ENCODE results near the gene PRKAB2.

The PRKAB2 gene

DNA sequence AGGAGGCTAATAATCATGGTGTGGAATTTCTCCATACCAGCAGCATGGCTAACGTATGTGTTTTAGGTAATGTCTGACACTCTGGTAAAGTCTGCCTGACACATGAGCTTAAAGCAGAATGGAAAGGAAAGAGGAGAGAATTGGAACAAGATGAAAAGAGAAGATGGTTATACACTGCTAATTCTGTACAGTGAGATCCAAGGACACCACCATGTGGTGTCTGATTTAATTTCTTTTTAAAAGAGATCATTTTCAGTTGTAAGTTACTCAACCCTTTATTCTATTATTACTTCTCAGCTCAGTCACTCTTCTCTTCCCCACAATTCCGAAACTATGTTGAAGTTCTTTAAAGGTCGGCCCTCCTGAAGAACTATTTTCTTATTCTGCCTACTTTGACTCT lies 15.6 kb downstream of the PRKAB2 start:
- no peak overlapping the region for H3K9ac ChIP-seq (ENCODE audit: low read length)
- no peak overlapping the region for H3K27ac ChIP-seq (ENCODE audit: low read depth, low read length, poor library complexity, severe bottlenecking)
- no peaks in the 10 kb centered on the region for H3K27me3 ChIP-seq (ENCODE audit: insufficient read depth, low read length)
- H3K36me3 ChIP-seq (ENCODE audit: insufficient read depth, low read length) = peaks cover 64% of the 10 kb centered on the region
- H3F3A ChIP-seq (ENCODE audit: insufficient read depth, low read length) = no peaks in the 10 kb centered on the region
- H3K79me2 ChIP-seq (ENCODE audit: insufficient read depth, low read length) = no peaks in the 10 kb centered on the region
- H2AFZ ChIP-seq (ENCODE audit: low read length) = no peak overlapping the region
- H3K4me3 ChIP-seq (ENCODE audit: low read depth, low read length, poor library complexity, severe bottlenecking) = no peak overlapping the region
- no peaks in the 10 kb centered on the region for H3K9me3 ChIP-seq (ENCODE audit: low read length)
- H4K20me1 ChIP-seq (ENCODE audit: insufficient read depth, low read length) = no peaks in the 10 kb centered on the region
- H3K4me2 ChIP-seq (ENCODE audit: low read length) = no peak overlapping the region
- no peak for TF ChIP-seq EZH2 (IDR thresholded peaks at IDR 0.05; ENCODE audit: borderline replicate concordance, low read length)
- TF ChIP-seq, protein P1, sequence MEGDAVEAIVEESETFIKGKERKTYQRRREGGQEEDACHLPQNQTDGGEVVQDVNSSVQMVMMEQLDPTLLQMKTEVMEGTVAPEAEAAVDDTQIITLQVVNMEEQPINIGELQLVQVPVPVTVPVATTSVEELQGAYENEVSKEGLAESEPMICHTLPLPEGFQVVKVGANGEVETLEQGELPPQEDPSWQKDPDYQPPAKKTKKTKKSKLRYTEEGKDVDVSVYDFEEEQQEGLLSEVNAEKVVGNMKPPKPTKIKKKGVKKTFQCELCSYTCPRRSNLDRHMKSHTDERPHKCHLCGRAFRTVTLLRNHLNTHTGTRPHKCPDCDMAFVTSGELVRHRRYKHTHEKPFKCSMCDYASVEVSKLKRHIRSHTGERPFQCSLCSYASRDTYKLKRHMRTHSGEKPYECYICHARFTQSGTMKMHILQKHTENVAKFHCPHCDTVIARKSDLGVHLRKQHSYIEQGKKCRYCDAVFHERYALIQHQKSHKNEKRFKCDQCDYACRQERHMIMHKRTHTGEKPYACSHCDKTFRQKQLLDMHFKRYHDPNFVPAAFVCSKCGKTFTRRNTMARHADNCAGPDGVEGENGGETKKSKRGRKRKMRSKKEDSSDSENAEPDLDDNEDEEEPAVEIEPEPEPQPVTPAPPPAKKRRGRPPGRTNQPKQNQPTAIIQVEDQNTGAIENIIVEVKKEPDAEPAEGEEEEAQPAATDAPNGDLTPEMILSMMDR (IDR thresholded peaks at IDR 0.05; ENCODE audit: low read length) = no peak
- H3K9me2 ChIP-seq (ENCODE audit: low read depth, low read length) = no peaks in the 10 kb centered on the region
- H3K4me1 ChIP-seq (ENCODE audit: insufficient read depth, low read length, severe bottlenecking) = no peaks in the 10 kb centered on the region

DNA sequence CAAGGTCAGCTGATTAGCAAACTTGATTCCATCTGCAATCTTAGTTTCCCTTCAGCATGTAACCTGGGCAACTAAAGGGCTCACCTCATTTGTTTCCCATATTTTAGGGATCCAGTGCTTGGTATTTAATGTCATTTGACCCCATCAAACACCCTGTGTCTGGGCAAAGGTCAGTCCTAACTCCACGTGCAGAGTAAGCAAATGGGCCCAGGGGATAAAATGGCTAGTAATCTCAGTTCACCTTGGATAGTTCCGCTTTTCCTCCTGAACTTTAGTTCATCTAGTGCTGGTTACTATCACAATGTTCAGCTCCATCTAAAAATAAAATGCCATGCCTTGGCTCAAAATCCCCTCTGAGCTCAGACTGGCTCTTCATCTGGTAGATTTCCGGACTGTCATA lies 19.5 kb downstream of the PRKAB2 start:
- H3K9me3 ChIP-seq (ENCODE audit: low read length) = no peaks in the 10 kb centered on the region
- no peaks in the 10 kb centered on the region for H3K4me1 ChIP-seq (ENCODE audit: insufficient read depth, low read length, severe bottlenecking)
- H3K27ac ChIP-seq (ENCODE audit: low read depth, low read length, poor library complexity, severe bottlenecking) = no peak overlapping the region
- no peaks in the 10 kb centered on the region for H3F3A ChIP-seq (ENCODE audit: insufficient read depth, low read length)
- no peak overlapping the region for H3K9ac ChIP-seq (ENCODE audit: low read length)
- peaks cover 27% of the 10 kb centered on the region for H3K36me3 ChIP-seq (ENCODE audit: insufficient read depth, low read length)
- no peak overlapping the region for H3K4me3 ChIP-seq (ENCODE audit: low read depth, low read length, poor library complexity, severe bottlenecking)
- no peaks in the 10 kb centered on the region for H3K27me3 ChIP-seq (ENCODE audit: insufficient read depth, low read length)
- no peaks in the 10 kb centered on the region for H4K20me1 ChIP-seq (ENCODE audit: insufficient read depth, low read length)
- H3K9me2 ChIP-seq (ENCODE audit: low read depth, low read length) = no peaks in the 10 kb centered on the region
- TF ChIP-seq, protein P1 (IDR thresholded peaks at IDR 0.05; ENCODE audit: low read length) = no peak
- TF ChIP-seq EZH2 (IDR thresholded peaks at IDR 0.05; ENCODE audit: borderline replicate concordance, low read length) = no peak
- H2AFZ ChIP-seq (ENCODE audit: low read length) = no peak overlapping the region
- no peak overlapping the region for H3K4me2 ChIP-seq (ENCODE audit: low read length)
- H3K79me2 ChIP-seq (ENCODE audit: insufficient read depth, low read length) = no peaks in the 10 kb centered on the region

GRCh38 chr1:147151244-147151643 lies 21.0 kb downstream of the PRKAB2 start:
- Histone ChIP-seq H3K4me2 (ENCODE audit: low read length) (no peak overlapping the region), H3K9ac (ENCODE audit: low read length) (no peak overlapping the region), H3K27me3 (ENCODE audit: insufficient read depth, low read length) (no peaks in the 10 kb centered on the region), H2AFZ (ENCODE audit: low read length) (no peak overlapping the region), H3K4me3 (ENCODE audit: low read depth, low read length, poor library complexity, severe bottlenecking) (no peak overlapping the region), H3K4me1 (ENCODE audit: insufficient read depth, low read length, severe bottlenecking) (no peaks in the 10 kb centered on the region), H3K27ac (ENCODE audit: low read depth, low read length, poor library complexity, severe bottlenecking) (no peak overlapping the region), H3K79me2 (ENCODE audit: insufficient read depth, low read length) (no peaks in the 10 kb centered on the region), H3F3A (ENCODE audit: insufficient read depth, low read length) (no peaks in the 10 kb centered on the region), H4K20me1 (ENCODE audit: insufficient read depth, low read length) (no peaks in the 10 kb centered on the region), H3K9me3 (ENCODE audit: low read length) (no peaks in the 10 kb centered on the region), H3K36me3 (ENCODE audit: insufficient read depth, low read length) (peaks cover 17% of the 10 kb centered on the region), H3K9me2 (ENCODE audit: low read depth, low read length) (no peaks in the 10 kb centered on the region)
- no peak for TF ChIP-seq EZH2 (IDR thresholded peaks at IDR 0.05; ENCODE audit: borderline replicate concordance, low read length)
- TF ChIP-seq, protein P1 (IDR thresholded peaks at IDR 0.05; ENCODE audit: low read length) = no peak

All from OCI-LY1 (cell line).